SK-N-SH treated with all-trans-retinoic acid at 6 μM for 48 hours (cell line): Measurements from ENCODE around the gene PGS1.
"Not testable (repeated sequence)": the region's sequence is repeated elsewhere in the genome, so short reads cannot be mapped to it uniquely, and the experiment has no call there.

Experiments used
- ATAC-seq: fragments of 200-7000 bp; cut with Tn5 transposase; 3 replicates; pipeline ENCODE4 v1.9.1; 2020; ENCODE audit warnings: mild to moderate bottlenecking, moderate library complexity
- ARNTL ChIP-seq: fragments of 450-650 bp; formaldehyde crosslinking; IDR thresholded peaks from 2 replicates; pipeline ENCODE4 v1.5.0; 2020; ENCODE audit warnings: low read depth, mild to moderate bottlenecking, moderate library complexity, borderline replicate concordance
- BACH2 ChIP-seq: fragments of 250-450 bp; sonication (Bioruptor Pico); IDR thresholded peaks from 2 replicates; pipeline ENCODE4 v1.9.0; 2021; ENCODE audit warnings: mild to moderate bottlenecking, borderline replicate concordance
- CSDC2 ChIP-seq: fragments of 250-450 bp; sonication (Bioruptor Pico); IDR thresholded peaks from 2 replicates; pipeline ENCODE4 v1.5.0; 2020; ENCODE audit warnings: mild to moderate bottlenecking, moderate library complexity
- CSRNP3 ChIP-seq: fragments of 250-450 bp; sonication (Bioruptor Pico); IDR thresholded peaks from 2 replicates; pipeline ENCODE4 v1.5.1; 2021; ENCODE audit warnings: mild to moderate bottlenecking, moderate library complexity
- ESRRG ChIP-seq: fragments of 250-450 bp; sonication (Bioruptor Pico); IDR thresholded peaks from 2 replicates; pipeline ENCODE4 v1.6.1; 2021; ENCODE audit warnings: mild to moderate bottlenecking
- GLIS3 ChIP-seq: fragments of 250-450 bp; sonication (Bioruptor Pico); IDR thresholded peaks from 2 replicates; pipeline ENCODE4 v1.5.0; 2020; ENCODE audit warnings: mild to moderate bottlenecking, moderate library complexity
- ISL1 ChIP-seq: fragments of 250-450 bp; sonication (Bioruptor Pico); IDR thresholded peaks from 2 replicates; pipeline ENCODE4 v2.1.2; 2022; ENCODE audit warnings: mild to moderate bottlenecking, moderate library complexity
- OSR1 ChIP-seq: fragments of 250-450 bp; sonication (Bioruptor Pico); IDR thresholded peaks from 2 replicates; pipeline ENCODE4 v1.8.0; 2022; ENCODE audit warnings: moderate library complexity, mild to moderate bottlenecking, inconsistent platforms
- PATZ1 ChIP-seq: fragments of 250-450 bp; sonication (Bioruptor Pico); IDR thresholded peaks from 2 replicates; pipeline ENCODE4 v1.8.0; 2020; ENCODE audit warnings: mild to moderate bottlenecking, moderate library complexity, borderline replicate concordance
- RARB ChIP-seq: fragments of 250-450 bp; sonication (Bioruptor Pico); IDR thresholded peaks from 2 replicates; pipeline ENCODE4 v1.8.0; 2021; ENCODE audit warnings: mild to moderate bottlenecking, moderate library complexity
- SNAI2 ChIP-seq: fragments of 250-450 bp; sonication (Bioruptor Pico); IDR thresholded peaks from 2 replicates; pipeline ENCODE4 v1.5.0; 2020; ENCODE audit warnings: mild to moderate bottlenecking, moderate library complexity
- TCF4 ChIP-seq: fragments of 250-450 bp; sonication (Bioruptor Pico); IDR thresholded peaks from 2 replicates; pipeline ENCODE4 v1.8.0; 2021; ENCODE audit warnings: mild to moderate bottlenecking, moderate library complexity, borderline replicate concordance
- TOX ChIP-seq: fragments of 250-450 bp; sonication (Bioruptor Pico); IDR thresholded peaks from 2 replicates; pipeline ENCODE4 v1.8.0; 2021; ENCODE audit warnings: mild to moderate bottlenecking, moderate library complexity, borderline replicate concordance
- TSHZ2 ChIP-seq: fragments of 250-450 bp; sonication (Bioruptor Pico); IDR thresholded peaks from 2 replicates; pipeline ENCODE4 v1.5.0; 2020; ENCODE audit warnings: mild to moderate bottlenecking, moderate library complexity
- ZC3H10 ChIP-seq: fragments of 250-450 bp; sonication (Bioruptor Pico); IDR thresholded peaks from 2 replicates; pipeline ENCODE4 v1.5.1; 2021; ENCODE audit warnings: mild to moderate bottlenecking, moderate library complexity
- ZFP3 ChIP-seq: fragments of 250-450 bp; sonication (Bioruptor Pico); IDR thresholded peaks from 2 replicates; pipeline ENCODE4 v1.5.0; 2020; ENCODE audit warnings: mild to moderate bottlenecking, moderate library complexity
- ZFP30 ChIP-seq: fragments of 450-650 bp; formaldehyde crosslinking; IDR thresholded peaks from 2 replicates; pipeline ENCODE4 v1.5.0; 2022; ENCODE audit warnings: mild to moderate bottlenecking, moderate library complexity
- ZNF565 ChIP-seq: fragments of 450-650 bp; formaldehyde crosslinking; conservative IDR thresholded peaks from 2 replicates; pipeline ENCODE4 v1.5.0; 2020; ENCODE audit warnings: low read depth, mild to moderate bottlenecking, moderate library complexity
- ZNF70 ChIP-seq: fragments of 450-650 bp; formaldehyde crosslinking; IDR thresholded peaks from 2 replicates; pipeline ENCODE4 v1.5.0; 2020; ENCODE audit warnings: mild to moderate bottlenecking, moderate library complexity
- ZNF8 ChIP-seq: fragments of 450-650 bp; formaldehyde crosslinking; IDR thresholded peaks from 2 replicates; pipeline ENCODE4 v1.5.0; 2020; ENCODE audit warnings: mild to moderate bottlenecking, moderate library complexity

Gene PGS1

GRCh38 chr17:78378225-78379130 lies at the start of gene PGS1:
Gene PGS1 (plus strand): TSS chr17:78378649. CDS start chr17:78378666, 17 bp downstream.
- no peak for TF ChIP-seq GLIS3 (CRISPR knock-in tag)
- no peak for TF ChIP-seq ZC3H10
- no peak for TF ChIP-seq ZNF70
- TF ChIP-seq SNAI2 (CRISPR knock-in tag) = no peak
- TF ChIP-seq TOX = no peak
- peak; percentile 41; the same call in 1 of the 2 replicates for TF ChIP-seq PATZ1 (CRISPR knock-in tag)
- TF ChIP-seq TCF4 (CRISPR knock-in tag) = no peak
- TF ChIP-seq RARB (CRISPR knock-in tag) = no peak
- no peak for TF ChIP-seq ZNF8 (CRISPR knock-in tag)
- no peak for TF ChIP-seq CSRNP3 (CRISPR knock-in tag)
- TF ChIP-seq ZFP3 (CRISPR knock-in tag) = peak; percentile 10; the same call in 1 of the 2 replicates
- TF ChIP-seq, all 23 proteins: peak for 2
- peak; percentile 75 for ATAC-seq

GRCh38 chr17:78329263-78330059 lies 49.0 kb upstream of the PGS1 start:
- peak; percentile 65 for ATAC-seq

GRCh38 chr17:78330570-78331224 lies 47.8 kb upstream of the PGS1 start:
- TF ChIP-seq OSR1 (CRISPR knock-in tag) = 0 out of 2 replicates have a peak, but pooled peaks have one; percentile 48
- no peak for TF ChIP-seq TSHZ2
- ATAC-seq = peak; percentile 77

More at GRCh38 chr17:78329263-78330059, 49.0 kb upstream of the PGS1 start:
- TF ChIP-seq ISL1 (CRISPR knock-in tag) = no peak
- peak; percentile 51; the same call in 1 of the 2 replicates for TF ChIP-seq PATZ1 (CRISPR knock-in tag)
- no peak for TF ChIP-seq RARB (CRISPR knock-in tag)

- ATAC-seq = not testable (repeated sequence)
These were observed 47.1 kb upstream of the PGS1 start for GRCh38 chr17:78331355-78331754.

GRCh38 chr17:78332991-78333390 lies 45.5 kb upstream of the PGS1 start:
- no peak for ATAC-seq
- no peak for TF ChIP-seq SNAI2 (CRISPR knock-in tag)
- TF ChIP-seq OSR1 (CRISPR knock-in tag) = no peak
- no peak for TF ChIP-seq RARB (CRISPR knock-in tag)
- no peak for TF ChIP-seq ZFP30 (CRISPR knock-in tag)
- TF ChIP-seq BACH2 (CRISPR knock-in tag) = no peak
- no peak for TF ChIP-seq ZNF70
- no peak for TF ChIP-seq ZNF565 (CRISPR knock-in tag)
- TF ChIP-seq ESRRG (CRISPR knock-in tag) = no peak
- TF ChIP-seq TOX = no peak
- no peak for TF ChIP-seq ISL1 (CRISPR knock-in tag)
- no peak for TF ChIP-seq ARNTL (CRISPR knock-in tag)
- TF ChIP-seq CSDC2 (CRISPR knock-in tag) = no peak
- no peak for TF ChIP-seq ZNF8 (CRISPR knock-in tag)
- TF ChIP-seq TSHZ2 = no peak
